ENCODE results near the gene ATP6V1C2. TPM values are rescaled to one million over a fixed set of nuclear protein-coding genes. Genes with fewer than 3 reads are reported as not detected.
"Not testable (repeated sequence)": the region's sequence is repeated elsewhere in the genome, so short reads cannot be mapped to it uniquely, and the experiment has no call there.

The ATP6V1C2 gene
- total and polyA plus RNA-seq, 2 of the 4 experiments (the other 2 are of a cell fraction): not detected

DNA sequence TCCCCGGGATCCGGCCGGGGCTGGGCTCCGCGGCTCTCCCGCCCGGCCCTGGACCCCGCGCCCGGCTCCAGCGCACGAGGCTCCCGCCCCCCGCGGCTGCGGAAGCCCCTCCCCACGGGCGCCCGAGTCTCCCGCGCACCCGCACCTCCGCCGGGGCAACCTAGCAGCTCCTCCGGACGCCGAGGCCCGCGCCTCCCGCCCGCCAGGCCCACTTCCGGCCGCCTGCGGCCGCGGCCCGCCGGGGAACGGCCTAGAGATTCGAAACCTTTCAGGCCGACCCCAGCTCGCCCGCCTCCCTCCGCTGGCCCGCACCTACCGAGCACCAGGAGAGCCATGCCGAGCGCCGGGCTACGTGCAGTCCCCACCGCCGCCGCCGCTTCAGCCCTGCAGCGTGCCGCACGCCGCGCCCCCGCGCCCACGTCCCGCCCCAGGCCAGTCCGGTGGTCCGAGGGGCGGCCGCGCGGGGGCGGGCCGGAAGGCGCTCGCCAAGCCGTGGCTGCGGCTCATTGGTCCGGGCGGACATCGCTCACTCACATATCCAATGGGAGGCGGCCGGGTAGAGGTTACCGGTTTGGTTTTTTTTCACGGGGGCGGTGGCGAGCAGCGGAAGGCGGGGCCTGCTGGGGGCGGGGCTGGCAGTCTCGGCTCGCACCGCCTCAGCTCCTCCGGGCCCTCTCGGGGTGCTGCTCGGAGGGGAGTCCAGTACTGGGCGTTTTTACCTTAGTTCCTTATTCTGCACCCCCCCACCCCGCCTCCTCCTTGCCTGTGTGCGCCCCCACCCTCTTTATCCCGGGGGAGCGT is 91.1 kb downstream of the ATP6V1C2 start, which contains the start of gene PDIA6 (continued):
- TF ChIP-seq, protein P1, sequence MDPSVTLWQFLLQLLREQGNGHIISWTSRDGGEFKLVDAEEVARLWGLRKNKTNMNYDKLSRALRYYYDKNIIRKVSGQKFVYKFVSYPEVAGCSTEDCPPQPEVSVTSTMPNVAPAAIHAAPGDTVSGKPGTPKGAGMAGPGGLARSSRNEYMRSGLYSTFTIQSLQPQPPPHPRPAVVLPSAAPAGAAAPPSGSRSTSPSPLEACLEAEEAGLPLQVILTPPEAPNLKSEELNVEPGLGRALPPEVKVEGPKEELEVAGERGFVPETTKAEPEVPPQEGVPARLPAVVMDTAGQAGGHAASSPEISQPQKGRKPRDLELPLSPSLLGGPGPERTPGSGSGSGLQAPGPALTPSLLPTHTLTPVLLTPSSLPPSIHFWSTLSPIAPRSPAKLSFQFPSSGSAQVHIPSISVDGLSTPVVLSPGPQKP (IDR thresholded peaks at IDR 0.05; ENCODE audit: borderline replicate concordance, low read depth, low read length): no peak
- TF ChIP-seq CHD1 (IDR thresholded peaks at IDR 0.05; ENCODE audit: low read depth, low read length) (no peak), MAFK (IDR thresholded peaks at IDR 0.05; ENCODE audit: low read depth, low read length) (no peak)

GRCh38 chr2:10813163-10814138 is 92.0 kb downstream of the ATP6V1C2 start:
- H2BK5ac ChIP-seq (ENCODE audit: low read depth, low read length, poor library complexity, severe bottlenecking); in situ Hi-C loops (cut with MboI; ENCODE audit: low sequenced_read_pairs); BruUV-seq (replicated peaks); H3K36me3 ChIP-seq (ENCODE audit: control insufficient read depth, insufficient read depth, low read length); intact Hi-C loops (cut with micrococcal nuclease); H2BK20ac ChIP-seq (ENCODE audit: low read depth, low read length); POLR2A ChIA-PET (ENCODE audit: unreplicated experiment); H3K9me1 ChIP-seq (ENCODE audit: insufficient read depth, low read length); H2BK15ac ChIP-seq (ENCODE audit: low read depth, low read length); H3K56ac ChIP-seq (ENCODE audit: extremely low read depth, insufficient read depth, low read length); H2BK120ac ChIP-seq (ENCODE audit: low read depth, low read length); ATAC-seq (ENCODE audit: low read depth); dilution Hi-C loops (cut with HindIII; ENCODE audit: low sequenced_read_pairs, unreplicated experiment); H3K9me3 ChIP-seq (ENCODE audit: control insufficient read depth, insufficient read depth, low read length); H3K4me1 ChIP-seq (ENCODE audit: control insufficient read depth, insufficient read depth, low read length): not testable (repeated sequence)
- Histone ChIP-seq H4K20me1 (ENCODE audit: insufficient read depth, low read length) (peaks cover 30% of the 10 kb centered on the region), H3K4me3 (ENCODE audit: insufficient read depth, low read depth, low read length) (peak overlapping the region; percentile 46), H3K23ac (ENCODE audit: low read depth, low read length) (peak overlapping the region; percentile 13; the same call in 1 of the 2 replicates), H3K18ac (ENCODE audit: low read depth, low read length) (peak overlapping the region; percentile 22; the same call in 1 of the 2 replicates), H3K9ac (ENCODE audit: low read depth, low read length) (peak overlapping the region; percentile 54), H4K8ac (ENCODE audit: low read depth in 2 of 2, low read length in 2 of 2) (peak overlapping the region; percentile 48 to 79), H3K79me1 (ENCODE audit: low read depth in 1 of 2, low read length in 2 of 2) (peaks cover 0 to 29% of the 10 kb centered on the region in 2 experiments; a peak in 2 of 4 replicates), H3K27ac (ENCODE audit: insufficient read depth, low read length) (peak overlapping the region; percentile 56), H2AFZ (replicated peaks; ENCODE audit: low read length, poor library complexity) (peak overlapping the region; percentile 83), H2AK5ac (ENCODE audit: low read depth, low read length) (0 out of 2 replicates have a peak overlapping the region, but pooled peaks have one; percentile 11), H2AK9ac (replicated peaks; ENCODE audit: low read depth, low read length, poor library complexity) (peak overlapping the region; percentile 79), H4K91ac (ENCODE audit: insufficient read depth, low read depth, low read length) (peak overlapping the region; percentile 10; the same call in 1 of the 2 replicates), H3K4ac (ENCODE audit: low read depth, low read length) (peak overlapping the region; percentile 46; the same call in 1 of the 2 replicates), H3K14ac (replicated peaks; ENCODE audit: low read depth, low read length) (0 out of 2 replicates have a peak overlapping the region, but pooled peaks have one; percentile 20), H4K5ac (ENCODE audit: low read depth, low read length) (peak overlapping the region; percentile 11; the same call in 1 of the 2 replicates), H3K4me2 (ENCODE audit: low read depth, low read length) (peak overlapping the region; percentile 92), H3K27me3 (ENCODE audit: control insufficient read depth, insufficient read depth, low read length) (peaks cover 11% of the 10 kb centered on the region)
- DNase-seq: peak; percentile 36
- CTCF ChIA-PET: interaction anchor here (1.2 kb wide), 1 partner anchor 19 kb away, joined by 5 read pairs; no protein-coding TSS in a partner anchor
- 70% methylated on average over 13 of the region's 37 CpGs; no CpG with 5 or more reads in 1 of the 2 experiments for WGBS, 2 experiments (ENCODE audit: extremely low coverage in 2 of 2, insufficient read length in 1 of 2)
